Spleen (tissue), 7 donors: Measurements from ENCODE around the gene OLA1.

Source experiments
- CTCF ChIP-seq, 11 experiments: fragments of 200-600 bp in 7 of 11; fragments of 450-650 bp in 4 of 11; sonication (generic) in 4 of 11; IDR thresholded peaks in 8 of 11; conservative IDR thresholded peaks in 3 of 11; 1 replicate in 7 of 11; 2 replicates in 4 of 11; pipeline versions ENCODE4 v1.4.0 to v1.8.0; 2016 to 2021; ENCODE audit warnings: antibody characterized with exemption in 11 of 11, inconsistent platforms in 4 of 11, mild to moderate bottlenecking in 1 of 11
- POLR2A ChIP-seq, 3 donors: fragments of 450-650 bp; IDR thresholded peaks; one replicate each; pipeline ENCODE4 v1.5.1; 2017; ENCODE audit warnings: antibody characterized with exemption in 3 of 3, mild to moderate bottlenecking in 1 of 3
- POLR2AphosphoS5 ChIP-seq, 3 donors: sonication (generic); formaldehyde crosslinking; IDR thresholded peaks; one replicate each; pipeline ENCODE4 v1.5.1; 2017; ENCODE audit warnings: antibody characterized with exemption in 3 of 3
- donor health status: DM: no; HTN: no; CAD: no; lungs with moderate emphysema.
- donor health status: DM: no; HTN: no; CAD: no.
- donor health status: DM: no; HTN: no; CAD: no.

DNA sequence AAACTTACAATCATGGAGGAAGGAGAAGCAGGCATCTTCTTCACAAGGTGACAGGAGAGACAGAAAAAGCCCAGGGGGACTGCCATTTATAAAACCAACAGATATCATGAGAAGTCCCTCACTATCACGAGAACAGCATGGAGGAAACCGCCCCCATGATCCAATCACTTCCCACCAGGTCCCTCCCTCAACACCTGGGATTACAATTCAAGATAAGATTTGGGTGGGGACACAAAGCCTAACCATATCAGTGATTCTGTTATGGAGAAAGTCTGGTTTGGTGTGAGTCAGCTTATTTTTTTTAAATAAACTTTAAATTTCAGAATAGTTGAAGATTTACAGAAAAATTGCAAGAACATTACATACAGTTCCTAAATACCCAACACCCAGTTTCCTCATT lies 198.4 kb downstream of the OLA1 start:
- TF ChIP-seq CTCF (IDR thresholded peaks at IDR 0.05 in 8 of 11, conservative IDR thresholded peaks at IDR 0.05 in 3 of 11) = no peak
- TF ChIP-seq POLR2AphosphoS5 (IDR thresholded peaks at IDR 0.05) = no peak
- no peak for TF ChIP-seq POLR2A (IDR thresholded peaks at IDR 0.05)
